Erythroblast (primary cell): ENCODE data around the gene CDCA4.

Source experiments
- DNase-seq, 2 experiments: peaks; one replicate each; lab custom pipeline; 2025; lab: John Stamatoyannopoulos, UW
- GATA1 ChIP-seq: IDR thresholded peaks from 2 replicates; pipeline ENCODE4 v1.6.1; 2011; ENCODE audit warnings: low read depth, mild to moderate bottlenecking, control low read depth, low read length, moderate library complexity
- POLR2A ChIP-seq: IDR thresholded peaks from 2 replicates; pipeline ENCODE4 v1.6.1; 2011; ENCODE audit warnings: mild to moderate bottlenecking, low read length

CDCA4 gene

DNA sequence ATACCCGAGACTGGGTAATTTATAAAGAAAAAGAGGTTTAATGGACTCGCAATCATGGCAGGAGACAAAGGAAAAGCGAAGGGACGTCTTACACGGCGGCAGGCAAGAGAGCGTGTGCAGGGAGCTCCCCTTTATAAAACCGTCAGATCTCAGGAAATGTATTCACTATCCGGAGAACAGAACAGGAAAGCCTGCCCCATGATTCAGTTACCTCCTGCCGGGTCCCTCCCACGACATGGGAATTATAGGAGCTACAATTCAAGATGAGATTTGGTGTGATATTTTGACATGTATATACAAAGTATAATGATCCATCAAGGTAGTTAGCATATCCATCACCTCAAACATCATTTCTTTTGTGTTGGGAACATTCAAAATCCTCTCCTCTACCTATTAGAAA is 2.3 kb upstream of the CDCA4 start:
- DNase-seq: no peak
- TF ChIP-seq POLR2A: no peak
- no peak for TF ChIP-seq GATA1

DNA sequence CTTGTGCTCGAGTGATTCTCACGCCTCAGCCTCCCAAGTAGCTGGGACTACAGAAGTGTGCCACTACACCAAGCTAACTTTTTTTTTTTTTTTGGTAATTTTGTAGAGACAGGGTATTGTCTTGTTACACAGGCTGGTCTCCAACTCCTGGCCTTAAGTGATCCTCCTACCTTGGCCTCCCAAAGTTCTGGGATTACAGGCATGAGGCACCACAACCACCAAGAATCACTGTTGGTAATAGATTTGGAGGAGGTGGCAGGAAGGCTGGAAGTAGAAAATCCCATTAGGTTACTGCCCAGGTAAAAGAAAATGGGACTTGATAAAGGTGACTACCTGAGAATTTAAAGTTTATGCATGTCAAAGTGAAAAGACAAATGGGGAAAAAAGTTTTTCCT is 1.4 kb upstream of the CDCA4 start:
- DNase-seq: no peak
- TF ChIP-seq POLR2A (no peak), GATA1 (no peak)

DNA sequence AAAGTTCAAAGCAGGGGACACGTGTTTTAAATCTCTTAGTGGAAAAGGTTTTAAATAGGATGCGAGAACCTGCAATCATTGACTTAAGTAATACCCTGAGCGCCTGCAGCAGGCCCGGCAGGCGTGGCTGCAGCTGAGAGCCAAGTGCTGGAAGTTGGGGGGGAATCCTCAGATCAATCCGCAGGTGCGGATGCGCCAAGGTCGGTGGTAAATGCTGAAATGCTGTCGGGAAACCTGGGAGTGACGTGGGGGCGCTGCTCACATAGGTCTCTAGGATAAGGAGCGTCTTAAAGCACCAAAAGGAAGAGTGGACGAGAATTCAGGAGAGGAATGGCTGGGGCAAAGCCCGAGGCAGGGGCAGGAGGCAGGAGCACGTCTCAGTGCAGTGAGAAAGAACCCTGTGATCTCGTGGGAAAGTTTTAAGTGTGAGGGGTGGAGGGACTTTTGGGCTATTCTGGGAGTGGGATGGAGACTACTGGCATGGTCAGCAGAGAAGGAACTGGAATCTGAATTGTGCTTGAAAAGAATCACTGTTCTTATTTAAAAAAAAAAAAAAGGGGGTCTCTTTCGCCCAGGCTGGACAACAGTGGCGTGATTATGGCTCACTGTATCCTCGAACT is 883 bp upstream of the CDCA4 start:
- peak; percentile 73 to 78 for DNase-seq

DNA sequence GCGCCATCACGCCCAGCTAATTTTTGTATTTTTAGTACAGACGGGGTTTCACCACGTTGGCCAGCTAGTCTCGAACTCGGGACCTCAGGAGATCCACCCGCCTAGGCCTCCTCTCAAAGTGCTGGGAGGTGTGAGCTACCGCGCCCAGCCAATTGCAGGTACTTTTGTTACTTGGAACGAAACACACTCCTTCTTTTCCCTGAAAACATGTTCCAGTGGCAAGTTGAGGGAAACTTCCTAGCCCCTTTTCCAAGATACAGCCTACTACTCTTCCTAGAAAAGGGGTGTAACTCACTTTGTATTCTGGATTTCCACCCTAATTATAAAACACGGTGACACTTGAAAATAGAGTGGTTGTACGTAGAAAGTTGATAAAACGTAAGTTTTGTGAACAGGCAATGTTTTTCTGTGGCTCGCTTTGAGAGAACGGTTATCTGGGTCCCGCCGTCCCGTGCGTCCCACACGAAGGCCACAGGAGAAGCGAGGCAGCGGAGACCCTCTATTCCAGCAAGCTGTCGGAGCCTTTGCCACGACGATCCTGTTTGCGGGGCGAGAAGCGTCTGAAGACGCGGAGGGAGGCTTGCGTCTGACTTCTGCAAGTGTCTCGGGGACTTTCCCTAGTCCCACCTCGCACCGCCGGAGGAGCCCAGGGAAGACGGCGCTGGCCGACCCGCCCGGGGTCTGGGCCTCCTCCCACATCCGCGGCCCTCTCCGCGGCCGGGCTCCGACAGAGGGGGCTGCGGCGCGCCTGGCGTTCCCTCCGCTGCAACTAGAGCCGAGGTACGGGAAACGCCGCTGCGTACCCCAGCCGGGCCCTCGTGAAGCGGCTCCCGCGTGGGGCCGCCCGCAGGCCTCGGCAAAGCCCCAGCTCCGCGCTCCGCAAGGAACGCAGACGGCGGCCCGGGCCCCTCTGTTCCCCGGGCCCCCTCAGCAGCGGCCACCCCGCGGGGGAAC is 745 bp downstream of the CDCA4 start:
- TF ChIP-seq GATA1 (no peak), POLR2A (no peak)
- peak; percentile 62 to 79 for DNase-seq

More for the DNA sequence above, 883 bp upstream of the CDCA4 start:
- TF ChIP-seq GATA1 (no peak), POLR2A (no peak)

DNA sequence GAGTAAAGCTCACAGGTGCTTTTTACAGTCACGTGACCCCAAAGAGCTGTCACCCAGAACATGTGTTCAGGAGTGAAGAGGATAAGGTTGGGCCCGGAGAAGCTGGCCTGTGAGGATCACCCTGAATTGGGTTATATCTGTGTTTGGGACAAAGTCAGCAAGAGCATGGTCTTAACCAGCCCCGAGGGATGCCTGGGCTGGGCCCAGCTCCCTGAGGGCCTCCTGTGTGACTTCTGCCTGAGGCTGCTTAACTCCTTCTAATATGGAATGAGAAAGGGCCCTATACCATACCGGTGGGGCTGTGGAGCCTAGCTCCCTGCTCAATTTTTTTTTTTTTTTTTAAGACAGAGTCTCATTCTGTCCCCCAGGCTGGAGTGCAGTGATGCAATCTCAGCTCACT is 2.5 kb downstream of the CDCA4 start:
- no peak for TF ChIP-seq GATA1
- TF ChIP-seq POLR2A: no peak
- no peak for DNase-seq

DNA sequence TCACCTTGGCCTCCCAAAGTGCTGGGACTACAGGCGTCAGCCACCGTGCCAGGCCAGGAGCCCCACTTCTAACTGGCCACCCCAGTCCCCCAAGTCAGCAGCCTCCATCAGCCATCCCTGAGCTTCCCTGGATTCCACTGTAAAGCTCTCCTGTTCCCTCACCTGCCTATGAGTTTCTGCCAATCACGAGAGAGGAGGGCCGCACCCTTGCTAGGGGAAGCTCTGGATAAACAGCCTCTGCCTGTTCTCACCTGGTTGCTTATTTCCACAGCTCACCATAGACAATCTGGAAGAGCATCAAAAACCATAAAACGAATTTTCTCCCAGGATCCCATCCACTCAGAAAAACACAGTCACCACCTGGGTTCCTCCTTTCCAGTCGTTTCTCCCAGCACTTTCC is 5.0 kb downstream of the CDCA4 start:
- no peak for DNase-seq
- TF ChIP-seq GATA1 (no peak), POLR2A (no peak)

DNA sequence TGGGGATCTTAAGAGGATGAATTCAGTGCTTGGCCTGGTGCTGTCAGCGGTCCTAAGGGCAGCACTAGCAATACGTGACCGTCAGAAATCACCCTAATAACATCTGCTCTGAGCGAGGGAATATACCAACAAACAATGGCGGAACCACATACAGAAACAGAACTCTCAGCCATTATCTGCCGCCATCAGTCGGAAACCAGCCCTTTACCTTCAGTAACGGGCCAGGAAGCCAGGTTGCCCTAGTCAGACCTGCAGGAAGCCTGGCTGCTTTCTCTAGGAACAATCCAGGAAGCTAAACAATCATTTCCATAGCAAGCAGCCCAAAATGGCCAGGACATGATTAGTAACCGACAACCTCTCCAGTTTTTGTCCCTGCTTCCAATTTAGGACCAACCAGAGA is 5.6 kb downstream of the CDCA4 start:
- TF ChIP-seq POLR2A (no peak), GATA1 (no peak)
- no peak for DNase-seq

DNA sequence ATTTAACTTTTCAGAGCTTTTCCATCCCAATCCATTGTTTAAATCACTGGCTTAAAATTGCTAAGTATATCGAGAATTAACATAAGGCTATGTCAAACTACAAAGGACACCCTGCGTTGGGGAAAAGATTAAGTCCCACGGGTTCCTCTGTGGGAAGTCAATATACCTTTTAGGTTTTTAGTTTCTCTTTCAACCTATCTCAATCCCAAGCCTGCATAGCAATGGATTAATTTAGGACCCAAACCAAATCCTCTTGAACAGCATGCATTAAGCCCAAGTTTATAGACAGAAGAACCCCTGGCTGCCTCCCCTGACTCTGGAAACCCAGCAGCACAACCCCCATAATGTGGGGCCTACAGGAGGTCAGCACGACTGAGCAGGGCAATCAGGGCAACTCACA is 6.3 kb downstream of the CDCA4 start:
- no peak for DNase-seq
- TF ChIP-seq GATA1 (no peak), POLR2A (no peak)

DNA sequence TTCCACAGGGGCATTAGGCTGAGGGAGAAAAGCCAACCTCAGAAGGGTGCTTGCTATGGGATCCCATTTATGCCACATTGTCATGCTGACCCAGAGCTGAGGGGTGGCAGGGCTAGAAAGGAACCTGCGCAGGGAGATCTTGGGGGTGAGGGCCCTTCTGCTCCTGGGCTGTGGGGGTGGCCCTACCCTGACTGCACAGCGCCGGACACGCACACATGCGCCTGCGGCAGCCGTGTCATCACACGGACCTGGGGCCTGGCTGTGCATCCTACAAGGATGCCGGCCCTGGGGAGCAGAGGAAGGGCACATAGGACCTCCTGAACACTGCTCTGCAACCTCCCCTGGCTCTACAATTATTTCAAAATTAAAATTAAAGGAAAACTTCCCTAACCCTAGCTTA is 6.9 kb downstream of the CDCA4 start:
- TF ChIP-seq POLR2A (no peak), GATA1 (no peak)
- no peak for DNase-seq

DNA sequence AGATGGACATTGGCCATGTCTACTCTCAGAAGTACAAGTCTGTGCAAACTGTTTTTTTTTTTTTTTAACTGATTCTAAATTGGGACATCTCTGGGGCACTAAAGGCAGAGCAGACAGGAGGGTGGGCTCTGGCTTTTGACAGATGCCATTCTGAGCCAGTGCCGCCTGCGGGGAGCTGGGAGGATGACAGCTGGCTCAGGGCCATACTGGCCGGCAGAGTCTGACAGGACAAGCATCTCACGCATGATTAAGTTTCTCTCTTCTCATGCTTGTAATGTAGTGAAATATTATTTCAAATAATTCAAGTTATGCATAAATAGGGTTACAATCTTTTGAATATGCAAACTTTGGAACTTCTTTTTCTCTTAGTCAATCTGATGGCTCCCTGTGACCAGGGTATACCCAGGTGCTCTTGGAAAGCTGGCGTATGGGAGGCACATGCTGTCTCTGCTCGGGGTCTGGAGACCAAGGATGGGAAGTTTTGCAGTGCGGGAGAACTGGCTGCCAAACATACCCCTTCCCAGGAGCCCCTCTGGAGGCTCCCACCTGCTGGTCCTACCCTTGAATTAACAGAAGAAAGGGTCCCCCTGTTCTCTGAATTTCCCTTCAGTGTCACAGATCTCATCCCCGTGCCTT is 7.6 kb downstream of the CDCA4 start:
- TF ChIP-seq POLR2A (no peak), GATA1 (no peak)
- no peak for DNase-seq

DNA sequence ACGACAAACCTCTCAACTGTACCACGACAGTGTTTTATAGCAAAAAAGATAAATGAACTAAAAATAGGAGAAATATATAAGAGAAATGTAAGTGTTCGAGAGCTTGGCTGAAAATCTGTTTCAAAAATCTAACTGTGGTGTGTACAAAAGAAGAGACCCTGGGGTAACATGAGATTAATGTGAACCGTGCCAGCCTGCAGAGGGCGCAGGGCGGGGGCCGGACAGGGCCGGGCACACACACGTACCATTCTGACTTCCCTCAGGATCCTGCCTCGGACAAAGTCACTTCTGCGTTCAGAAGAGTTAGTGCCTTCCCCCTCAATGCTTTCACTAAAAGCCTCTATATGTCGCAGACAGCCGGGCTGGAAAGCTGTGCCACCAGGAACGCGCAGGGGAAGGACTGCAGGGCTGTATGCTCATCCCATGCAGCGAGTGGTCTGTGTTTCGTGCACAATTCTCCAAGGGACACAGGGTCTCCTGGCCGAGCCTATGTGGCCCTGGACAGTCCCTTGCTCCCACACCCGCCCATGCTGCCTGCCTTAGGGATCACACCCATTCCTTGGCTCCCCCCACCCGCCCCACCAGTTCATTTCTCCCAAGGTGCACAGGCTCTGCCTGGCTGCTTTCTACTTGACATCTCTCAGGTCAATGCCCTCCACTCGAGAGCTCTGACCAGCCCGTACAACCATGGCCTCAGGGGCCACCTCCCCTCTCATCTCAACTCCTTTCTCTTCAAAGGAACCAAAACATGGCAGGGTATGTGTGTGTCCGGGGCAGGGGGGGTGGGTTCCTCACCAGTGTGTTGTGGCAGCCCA is 8.5 kb downstream of the CDCA4 start:
- DNase-seq: no peak
- no peak for TF ChIP-seq GATA1
- TF ChIP-seq POLR2A: no peak

DNA sequence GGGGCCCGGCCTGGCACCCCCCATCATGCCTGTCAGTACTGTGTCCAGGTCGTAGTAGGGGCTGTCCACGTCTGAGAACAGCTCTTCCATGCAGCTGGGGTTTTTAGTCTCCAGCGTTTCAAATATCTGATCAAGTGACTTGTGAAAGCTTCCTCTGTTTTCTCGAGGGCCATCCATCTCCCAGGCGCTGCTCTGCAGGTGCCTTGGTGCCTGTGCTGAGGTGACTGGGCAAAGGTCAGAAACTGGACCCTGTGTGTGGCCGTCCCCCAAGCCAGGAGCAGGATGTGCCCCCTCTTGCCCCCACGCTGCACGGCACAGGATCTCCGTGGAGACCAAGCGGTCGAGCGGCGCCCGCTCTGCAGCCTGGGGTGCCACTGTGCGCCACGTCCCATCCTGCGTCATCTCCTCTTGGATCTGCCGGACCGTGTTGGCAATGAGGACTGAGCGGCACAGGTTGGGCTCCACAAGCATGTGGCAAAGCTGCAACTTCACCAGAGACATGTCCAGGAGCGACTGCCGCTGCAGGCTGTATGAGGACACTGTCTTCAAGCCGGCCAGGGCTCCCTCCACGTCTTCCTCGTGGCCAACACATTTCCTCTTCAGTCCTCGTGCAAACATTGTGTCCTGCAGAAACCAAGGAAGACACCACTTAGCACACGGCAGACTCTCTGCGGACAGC is 9.4 kb downstream of the CDCA4 start:
- TF ChIP-seq GATA1 (no peak), POLR2A (no peak)
- DNase-seq: no peak

DNA sequence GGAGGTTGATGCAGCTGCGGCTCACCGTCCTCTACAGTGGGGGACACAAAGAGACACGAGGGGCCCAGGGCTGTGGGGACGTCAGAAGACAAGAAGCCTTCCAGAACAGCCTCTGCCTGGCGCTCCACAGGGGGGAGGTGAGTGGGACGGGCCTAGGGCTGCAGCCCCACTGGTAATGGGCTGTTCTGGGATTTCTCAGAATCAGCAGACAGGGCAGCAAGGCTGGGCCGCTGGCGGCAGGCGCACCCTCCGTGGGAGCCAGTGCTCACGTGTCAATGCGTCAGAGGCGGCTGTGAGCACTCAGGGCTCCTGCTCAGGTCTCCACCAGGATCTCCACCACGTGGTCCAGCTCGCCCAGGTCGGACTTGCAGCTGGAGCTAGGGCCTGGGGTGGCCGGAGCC is 10.0 kb downstream of the CDCA4 start:
- DNase-seq: no peak

More for the DNA sequence above, 10.0 kb downstream of the CDCA4 start:
- TF ChIP-seq GATA1: no peak
